Head of caudate nucleus (tissue), 42 donors: Measurements from ENCODE around the gene RDH5.
A peak's percentile ranks its signal among the peaks of the same experiment; 100 is the strongest.

Source experiments
- DNase-seq, 42 donors: peaks; one replicate each; pipeline versions ENCODE4 v3.0.0 to v3.0.0-alpha.2; 2020 to 2021; ENCODE audit warnings: mixed read lengths in 7 of 42
- intact Hi-C: fragments of 100-400 bp; cut with DNase I; formaldehyde crosslinking; loops from one replicate; pipeline ENCODE4 v1.15.0; 2022

The RDH5 gene

GRCh38 chr12:55694188-55694515 lies 26.0 kb upstream of the RDH5 start:
- intact Hi-C loops, result no loop called here
- peak in 2 of 42 donors; percentile 8 to 16 for DNase-seq

- DNase-seq, result peak in 1 of 42 donors; percentile 3
- intact Hi-C loops, result no loop called here
Observed at GRCh38 chr12:55694651-55695050, 25.5 kb upstream of the RDH5 start.

GRCh38 chr12:55695349-55695748 lies 24.8 kb upstream of the RDH5 start:
- intact Hi-C loops, result no loop called here
- peak in 1 of 42 donors; percentile 2 for DNase-seq

- intact Hi-C loops, result no loop called here
- no peak for DNase-seq
Observed at GRCh38 chr12:55696141-55696540, 24.1 kb upstream of the RDH5 start.

- intact Hi-C loops, result no loop called here
- peak in 4 of 42 donors; percentile 9 to 17 (median 10) for DNase-seq
Observed at GRCh38 chr12:55696796-55697462, 23.3 kb upstream of the RDH5 start.

- intact Hi-C loops, result no loop called here
- DNase-seq, result peak in 4 of 42 donors; percentile 3 to 10 (median 6)
Observed at GRCh38 chr12:55697686-55698085, 22.5 kb upstream of the RDH5 start.

GRCh38 chr12:55698241-55698955 lies 21.8 kb upstream of the RDH5 start:
- peak in 3 of 42 donors; percentile 6 to 40 (median 10) for DNase-seq
- intact Hi-C loops, result no loop called here

GRCh38 chr12:55698965-55699364 lies 21.2 kb upstream of the RDH5 start:
- intact Hi-C loops, result no loop called here
- DNase-seq, result peak in 2 of 42 donors; percentile 1 to 7

- no peak for DNase-seq
- intact Hi-C loops, result no loop called here
Observed at GRCh38 chr12:55699471-55700055, 20.6 kb upstream of the RDH5 start.

GRCh38 chr12:55700255-55701018 lies 19.8 kb upstream of the RDH5 start:
- intact Hi-C loops, result no loop called here
- DNase-seq, result no peak

- intact Hi-C loops, result no loop called here
- no peak for DNase-seq
Observed at GRCh38 chr12:55702861-55703260, 17.3 kb upstream of the RDH5 start.

GRCh38 chr12:55703288-55703687 lies 16.9 kb upstream of the RDH5 start:
- peak in 7 of 42 donors; percentile 36 to 67 (median 47) for DNase-seq
- intact Hi-C loops, result no loop called here

- intact Hi-C loops, result no loop called here
- no peak for DNase-seq
Observed at GRCh38 chr12:55703901-55704761, 16.1 kb upstream of the RDH5 start.

GRCh38 chr12:55704824-55705718 lies 15.1 kb upstream of the RDH5 start:
- DNase-seq, result no peak
- intact Hi-C loops, result no loop called here

- no peak for DNase-seq
- intact Hi-C loops, result no loop called here
Observed at GRCh38 chr12:55705782-55706402, 14.3 kb upstream of the RDH5 start.

- intact Hi-C loops, result no loop called here
- DNase-seq, result no peak
Observed at GRCh38 chr12:55706568-55707218, 13.5 kb upstream of the RDH5 start.

- intact Hi-C loops, result no loop called here
- DNase-seq, result peak in 1 of 42 donors; percentile 71
Observed at GRCh38 chr12:55707219-55707671, 12.9 kb upstream of the RDH5 start.
